Measurements from ENCODE around the gene COL1A2.

COL1A2 gene

DNA sequence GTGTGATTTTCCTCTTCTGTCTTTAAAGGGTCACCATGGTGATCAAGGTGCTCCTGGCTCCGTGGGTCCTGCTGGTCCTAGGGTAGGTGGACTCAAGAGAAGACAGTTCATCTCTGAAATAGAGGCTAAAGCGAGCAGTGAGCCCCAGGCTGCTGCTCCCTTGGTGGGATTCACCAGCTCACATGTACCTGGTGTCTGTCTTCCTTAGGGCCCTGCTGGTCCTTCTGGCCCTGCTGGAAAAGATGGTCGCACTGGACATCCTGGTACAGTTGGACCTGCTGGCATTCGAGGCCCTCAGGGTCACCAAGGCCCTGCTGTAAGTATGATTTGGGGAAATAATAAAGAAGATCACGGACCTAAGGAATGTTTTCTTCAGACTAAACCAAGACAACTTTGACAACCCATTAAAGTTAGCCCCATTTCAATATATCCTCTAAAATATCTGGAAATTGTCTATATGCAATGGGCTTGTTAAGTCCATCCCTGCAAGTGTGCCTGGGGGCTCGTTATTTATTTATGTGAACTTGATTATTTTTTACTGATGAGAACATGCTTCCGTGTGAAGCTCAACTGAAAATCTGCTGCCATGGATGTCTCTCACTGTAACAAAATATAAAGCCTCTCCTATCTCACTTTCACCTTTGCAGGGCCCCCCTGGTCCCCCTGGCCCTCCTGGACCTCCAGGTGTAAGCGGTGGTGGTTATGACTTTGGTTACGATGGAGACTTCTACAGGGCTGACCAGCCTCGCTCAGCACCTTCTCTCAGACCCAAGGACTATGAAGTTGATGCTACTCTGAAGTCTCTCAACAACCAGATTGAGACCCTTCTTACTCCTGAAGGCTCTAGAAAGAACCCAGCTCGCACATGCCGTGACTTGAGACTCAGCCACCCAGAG lies 32.5 kb downstream of the COL1A2 start:
- Histone ChIP-seq H3K27me3 (no peaks in the 10 kb centered on the region), H3K4me3 (ENCODE audit: low read depth, low read length) (no peak overlapping the region), H3K36me3 (no peaks in the 10 kb centered on the region), H3K4me1 (no peaks in the 10 kb centered on the region; the same call in 1 of the 2 replicates), H3K9me3 (no peaks in the 10 kb centered on the region)
- no peak for DNase-seq
- TF ChIP-seq CTCF (IDR thresholded peaks at IDR 0.05; ENCODE audit: low read depth, low read length) = no peak

GRCh38 chr7:94429153-94429552 lies 34.5 kb downstream of the COL1A2 start:
- TF ChIP-seq CTCF (IDR thresholded peaks at IDR 0.05; ENCODE audit: low read depth, low read length) = no peak
- DNase-seq = no peak

GRCh38 chr7:94431176-94431575 lies 36.5 kb downstream of the COL1A2 start:
- no peaks in the 10 kb centered on the region; the same call in 1 of the 2 replicates for H3K4me1 ChIP-seq
- no peak for TF ChIP-seq CTCF (IDR thresholded peaks at IDR 0.05; ENCODE audit: low read depth, low read length)

More at GRCh38 chr7:94429153-94429552, 34.5 kb downstream of the COL1A2 start:
- no peaks in the 10 kb centered on the region for H3K9me3 ChIP-seq
- H3K4me3 ChIP-seq (ENCODE audit: low read depth, low read length) = no peak overlapping the region
- H3K4me1 ChIP-seq = no peaks in the 10 kb centered on the region
- no peaks in the 10 kb centered on the region for H3K27me3 ChIP-seq
- H3K36me3 ChIP-seq = no peaks in the 10 kb centered on the region

GRCh38 chr7:94431619-94432280 lies 37.1 kb downstream of the COL1A2 start:
- DNase-seq = no peak
- Histone ChIP-seq H3K27me3 (no peaks in the 10 kb centered on the region), H3K9me3 (no peaks in the 10 kb centered on the region), H3K4me3 (ENCODE audit: low read depth, low read length) (no peak overlapping the region), H3K36me3 (no peaks in the 10 kb centered on the region), H3K4me1 (peaks cover 5% of the 10 kb centered on the region)
- no peak for TF ChIP-seq CTCF (IDR thresholded peaks at IDR 0.05; ENCODE audit: low read depth, low read length)

More at GRCh38 chr7:94431176-94431575, 36.5 kb downstream of the COL1A2 start:
- Histone ChIP-seq H3K36me3 (no peaks in the 10 kb centered on the region), H3K9me3 (no peaks in the 10 kb centered on the region), H3K4me3 (ENCODE audit: low read depth, low read length) (no peak overlapping the region), H3K27me3 (no peaks in the 10 kb centered on the region)
- no peak for DNase-seq

DNA sequence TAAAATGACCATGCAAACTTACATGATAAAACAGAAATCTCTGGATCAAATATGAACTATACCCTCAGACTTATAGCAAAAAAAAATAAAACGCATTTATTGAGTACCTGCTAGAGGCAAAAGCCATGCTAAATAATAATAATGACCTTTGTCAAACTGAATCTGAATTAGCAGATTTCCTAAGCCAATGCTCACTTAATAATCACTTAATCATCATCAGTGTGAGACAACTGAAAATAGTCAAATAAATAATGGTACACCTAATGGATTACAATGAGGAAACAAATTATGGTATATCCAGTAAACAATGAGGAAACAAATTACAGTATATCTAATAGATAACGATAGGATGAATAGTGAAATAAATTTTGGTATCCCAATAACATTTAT lies 37.6 kb downstream of the COL1A2 start:
- no peaks in the 10 kb centered on the region for H3K9me3 ChIP-seq
- H3K27me3 ChIP-seq = no peaks in the 10 kb centered on the region
- no peaks in the 10 kb centered on the region for H3K36me3 ChIP-seq
- no peak for DNase-seq
- no peak overlapping the region for H3K4me3 ChIP-seq (ENCODE audit: low read depth, low read length)
- TF ChIP-seq CTCF (IDR thresholded peaks at IDR 0.05; ENCODE audit: low read depth, low read length) = no peak
- H3K4me1 ChIP-seq = peaks cover 6% of the 10 kb centered on the region

DNA sequence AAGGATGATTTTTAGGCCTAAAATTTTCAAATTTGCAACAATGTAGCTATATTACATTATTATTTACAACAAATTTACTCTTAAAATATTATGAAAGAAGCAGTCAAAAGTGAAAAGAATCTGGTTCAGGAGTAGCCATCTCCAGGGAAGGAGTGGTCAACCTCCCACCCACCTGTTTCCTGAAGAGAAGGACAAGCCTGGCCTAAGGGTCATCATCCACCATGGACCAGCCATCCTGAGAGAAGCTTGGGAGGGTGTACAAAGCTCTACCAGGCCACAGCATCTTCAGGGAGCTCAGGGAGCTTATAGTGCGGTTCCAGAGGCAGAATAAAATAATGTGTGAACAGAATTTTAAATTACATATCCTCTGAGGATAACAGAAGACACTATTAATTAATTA lies 38.1 kb downstream of the COL1A2 start:
- no peak for TF ChIP-seq CTCF (IDR thresholded peaks at IDR 0.05; ENCODE audit: low read depth, low read length)
- no peak overlapping the region for H3K4me3 ChIP-seq (ENCODE audit: low read depth, low read length)
- no peak for DNase-seq
- H3K9me3 ChIP-seq = no peaks in the 10 kb centered on the region
- no peaks in the 10 kb centered on the region for H3K36me3 ChIP-seq
- H3K27me3 ChIP-seq = no peaks in the 10 kb centered on the region
- peaks cover 6% of the 10 kb centered on the region for H3K4me1 ChIP-seq

Data from BE2C (cell line).